Right atrium auricular region (tissue), 2 donors: ENCODE data around the gene PRELP. TPM values are rescaled to one million over a fixed set of nuclear protein-coding genes. Genes with fewer than 3 reads are reported as not detected.

Experiments used
- DNase-seq: peaks from one replicate; pipeline ENCODE4 v3.0.0-alpha.2; 2019; ENCODE audit warnings: low spot score
- H3K27ac ChIP-seq, 2 donors: fragments of 200-600 bp; sonication (generic); 1 replicate in 1 of 2; 2 replicates in 1 of 2; pipeline ENCODE4 v1.5.1; 2016 to 2019
- H3K27me3 ChIP-seq, 2 donors: fragments of 200-600 bp; sonication (generic); one replicate each; pipeline versions ENCODE4 v1.5.1 to v1.6.0; 2017 to 2019
- H3K36me3 ChIP-seq: fragments of 200-600 bp; sonication (generic); one replicate; pipeline ENCODE4 v1.5.1; 2016
- H3K4me1 ChIP-seq, 2 donors: fragments of 200-600 bp; sonication (generic); one replicate each; pipeline versions ENCODE4 v1.5.1 to v1.6.0; 2017 to 2019
- H3K4me3 ChIP-seq, 2 donors: fragments of 200-600 bp; sonication (generic); 1 replicate in 1 of 2; 2 replicates in 1 of 2; pipeline ENCODE4 v1.5.1; 2017 to 2019; ENCODE audit warnings: mild to moderate bottlenecking in 1 of 2, moderate library complexity in 1 of 2
- H3K9me3 ChIP-seq, 2 donors: fragments of 200-600 bp; sonication (generic); one replicate each; pipeline ENCODE4 v1.5.1; 2019
- CTCF ChIP-seq, 2 donors: fragments of 200-600 bp; sonication (generic); IDR thresholded peaks; one replicate each; pipeline ENCODE4 v1.5.1; 2019; ENCODE audit warnings: antibody characterized with exemption in 2 of 2
- total RNA-seq, 2 donors: library from RNA; depleted of rRNA; stranded (reverse); fragments of >200 nt; gene quantifications; one replicate each; pipeline ENCODE4 v1.1.0, GENCODE V29; 2016

PRELP gene
- total RNA-seq, 2 donors from 2014 or later: 54.5 to 243 TPM

- peaks cover 0 to 44% of the 10 kb centered on the region in 2 donors for H3K4me1 ChIP-seq
- H3K27me3 ChIP-seq: no peaks in the 10 kb centered on the region
- no peaks in the 10 kb centered on the region for H3K9me3 ChIP-seq
- no peak overlapping the region for H3K4me3 ChIP-seq
- TF ChIP-seq CTCF (IDR thresholded peaks at IDR 0.05): no peak
- no peak overlapping the region for H3K27ac ChIP-seq
- DNase-seq: no peak
- H3K36me3 ChIP-seq: no peaks in the 10 kb centered on the region
Observed at GRCh38 chr1:203526130-203526529, 50.5 kb downstream of the PRELP start.

- peaks cover 0 to 39% of the 10 kb centered on the region in 2 donors for H3K4me1 ChIP-seq
- no peak for TF ChIP-seq CTCF (IDR thresholded peaks at IDR 0.05)
- no peaks in the 10 kb centered on the region for H3K9me3 ChIP-seq
- no peak overlapping the region for H3K27ac ChIP-seq
- H3K36me3 ChIP-seq: no peaks in the 10 kb centered on the region
- H3K27me3 ChIP-seq: no peaks in the 10 kb centered on the region
- H3K4me3 ChIP-seq: no peak overlapping the region
- no peak for DNase-seq
Observed at GRCh38 chr1:203526572-203526971, 51.0 kb downstream of the PRELP start.

- DNase-seq: no peak
- Histone ChIP-seq H3K4me3 (no peak overlapping the region), H3K27me3 (no peaks in the 10 kb centered on the region), H3K27ac (no peak overlapping the region), H3K36me3 (no peaks in the 10 kb centered on the region), H3K4me1 (peaks cover 0 to 35% of the 10 kb centered on the region in 2 donors), H3K9me3 (no peaks in the 10 kb centered on the region)
- no peak for TF ChIP-seq CTCF (IDR thresholded peaks at IDR 0.05)
Observed at GRCh38 chr1:203527013-203527412, 51.4 kb downstream of the PRELP start.

- Histone ChIP-seq H3K36me3 (no peaks in the 10 kb centered on the region), H3K4me3 (no peak overlapping the region), H3K27ac (no peak overlapping the region), H3K9me3 (no peaks in the 10 kb centered on the region), H3K27me3 (no peaks in the 10 kb centered on the region), H3K4me1 (peaks cover 0 to 31% of the 10 kb centered on the region in 2 donors)
- no peak for TF ChIP-seq CTCF (IDR thresholded peaks at IDR 0.05)
- no peak for DNase-seq
Observed at GRCh38 chr1:203528063-203528462, 52.5 kb downstream of the PRELP start.

GRCh38 chr1:203528976-203529835 lies 53.6 kb downstream of the PRELP start:
- no peaks in the 10 kb centered on the region for H3K9me3 ChIP-seq
- no peaks in the 10 kb centered on the region for H3K27me3 ChIP-seq
- no peak for DNase-seq
- H3K4me3 ChIP-seq: no peak overlapping the region
- H3K36me3 ChIP-seq: no peaks in the 10 kb centered on the region
- no peak for TF ChIP-seq CTCF (IDR thresholded peaks at IDR 0.05)
- H3K4me1 ChIP-seq: peaks cover 0 to 25% of the 10 kb centered on the region in 2 donors
- no peak overlapping the region for H3K27ac ChIP-seq
